Colonic mucosa (tissue), 4 donors: ENCODE data around the gene TAF8. TPM values are rescaled to one million over a fixed set of nuclear protein-coding genes. Genes with fewer than 3 reads are reported as not detected.
A peak's percentile ranks its signal among the peaks of the same experiment; 100 is the strongest.

Experiments
- DNase-seq: peaks from one replicate; pipeline ENCODE4 v3.0.0-alpha.2; 2020
- H3K27ac ChIP-seq: fragments of 200-600 bp; one replicate; pipeline ENCODE4 v1.8.0; 2021
- H3K27me3 ChIP-seq: fragments of 200-600 bp; one replicate; pipeline ENCODE4 v1.8.0; 2021
- H3K36me3 ChIP-seq: fragments of 200-600 bp; one replicate; pipeline ENCODE4 v1.8.0; 2021
- H3K4me1 ChIP-seq: fragments of 200-600 bp; one replicate; pipeline ENCODE4 v1.8.0; 2021; ENCODE audit warnings: mild to moderate bottlenecking
- H3K4me3 ChIP-seq: fragments of 200-600 bp; one replicate; pipeline ENCODE4 v1.8.0; 2021
- H3K9ac ChIP-seq, 2 donors: one replicate each; pipeline ENCODE4 v1.7.0; 2013; ENCODE audit warnings: control low read depth in 2 of 2, low read depth in 2 of 2, low read length in 2 of 2
- H3K9me3 ChIP-seq: fragments of 200-600 bp; one replicate; pipeline ENCODE4 v1.8.0; 2021
- intact Hi-C: fragments of 100-400 bp; cut with DNase I; formaldehyde crosslinking; loops from one replicate; pipeline ENCODE4 v1.14.1; 2022
- total RNA-seq, 2 donors: library from RNA; stranded (reverse); fragmentation: NEBNext Ultra II Directional in 1 of 2; extraction: Animal tissue kit (Norgen Biotek cat#: 25700) in 1 of 2; gene quantifications; one replicate each; pipeline ENCODE4 v1.2.1, GENCODE V29; 2021
- TF ChIP-seq, protein P1 (sequence below): fragments of 200-600 bp; IDR thresholded peaks from one replicate; pipeline ENCODE4 v1.8.0; 2022; ENCODE audit warnings: antibody characterized with exemption, mild to moderate bottlenecking
- donor health status: healthy.
- donor health status: DM: no; HTN: no; CAD: no.
- donor health status: DM: no; HTN: no; CAD: no.

TAF8 gene
- total RNA-seq, 2 donors from 2014 or later = 20.5 to 21.2 TPM

GRCh38 chr6:42026540-42026939 is 23.8 kb upstream of the TAF8 start:
- no peak for DNase-seq
- H3K27me3 ChIP-seq = no peaks in the 10 kb centered on the region
- H3K4me3 ChIP-seq = no peak overlapping the region
- TF ChIP-seq, protein P1, sequence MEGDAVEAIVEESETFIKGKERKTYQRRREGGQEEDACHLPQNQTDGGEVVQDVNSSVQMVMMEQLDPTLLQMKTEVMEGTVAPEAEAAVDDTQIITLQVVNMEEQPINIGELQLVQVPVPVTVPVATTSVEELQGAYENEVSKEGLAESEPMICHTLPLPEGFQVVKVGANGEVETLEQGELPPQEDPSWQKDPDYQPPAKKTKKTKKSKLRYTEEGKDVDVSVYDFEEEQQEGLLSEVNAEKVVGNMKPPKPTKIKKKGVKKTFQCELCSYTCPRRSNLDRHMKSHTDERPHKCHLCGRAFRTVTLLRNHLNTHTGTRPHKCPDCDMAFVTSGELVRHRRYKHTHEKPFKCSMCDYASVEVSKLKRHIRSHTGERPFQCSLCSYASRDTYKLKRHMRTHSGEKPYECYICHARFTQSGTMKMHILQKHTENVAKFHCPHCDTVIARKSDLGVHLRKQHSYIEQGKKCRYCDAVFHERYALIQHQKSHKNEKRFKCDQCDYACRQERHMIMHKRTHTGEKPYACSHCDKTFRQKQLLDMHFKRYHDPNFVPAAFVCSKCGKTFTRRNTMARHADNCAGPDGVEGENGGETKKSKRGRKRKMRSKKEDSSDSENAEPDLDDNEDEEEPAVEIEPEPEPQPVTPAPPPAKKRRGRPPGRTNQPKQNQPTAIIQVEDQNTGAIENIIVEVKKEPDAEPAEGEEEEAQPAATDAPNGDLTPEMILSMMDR = no peak
- no peaks in the 10 kb centered on the region for H3K9me3 ChIP-seq
- intact Hi-C loops = no loop called here
- no peak overlapping the region for H3K9ac ChIP-seq
- no peaks in the 10 kb centered on the region for H3K36me3 ChIP-seq
- no peaks in the 10 kb centered on the region for H3K4me1 ChIP-seq
- H3K27ac ChIP-seq = no peak overlapping the region

DNA sequence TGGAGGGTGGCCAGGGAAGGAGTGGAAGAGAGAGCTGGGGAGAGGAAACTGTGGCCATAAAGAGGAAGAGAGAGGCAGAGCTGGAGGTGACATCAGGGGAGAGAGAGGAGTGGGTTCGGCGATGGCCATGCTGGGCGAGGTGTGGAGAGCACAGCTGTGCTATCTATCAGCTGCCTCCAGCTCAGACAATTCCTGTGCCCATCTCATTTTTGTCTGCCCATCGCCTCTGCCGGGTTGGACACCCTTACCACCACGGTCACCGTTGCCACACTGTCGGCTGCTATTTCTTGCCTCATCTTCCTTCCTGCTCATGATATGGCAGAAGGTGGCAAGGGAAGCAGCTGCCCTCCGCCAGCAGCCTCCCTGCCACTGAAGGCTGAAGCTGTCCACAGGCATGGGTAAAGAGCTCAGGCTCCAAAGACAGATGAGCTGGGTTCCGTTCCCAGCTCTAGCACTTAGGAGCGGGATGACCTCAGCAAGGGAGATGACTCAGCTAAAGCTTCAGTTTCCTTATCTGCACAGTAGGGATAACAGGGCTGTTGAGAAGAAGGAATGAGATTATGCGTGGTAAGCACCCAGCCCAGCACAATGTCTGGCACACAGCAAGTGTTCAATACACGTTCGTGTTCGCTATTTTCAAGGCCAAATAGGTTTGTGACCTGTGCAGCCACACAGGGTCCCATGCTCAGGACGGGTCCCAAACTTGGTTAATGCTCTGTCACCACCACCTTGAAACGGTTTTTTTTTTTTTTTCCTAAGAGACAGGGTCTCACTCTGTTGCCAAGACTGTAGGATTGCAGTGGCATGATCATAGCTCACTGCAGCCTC is 21.9 kb upstream of the TAF8 start:
- Histone ChIP-seq H3K36me3 (no peaks in the 10 kb centered on the region), H3K9me3 (no peaks in the 10 kb centered on the region), H3K27me3 (no peaks in the 10 kb centered on the region), H3K4me1 (no peaks in the 10 kb centered on the region), H3K27ac (peak overlapping the region; percentile 27), H3K4me3 (no peak overlapping the region), H3K9ac (no peak overlapping the region)
- TF ChIP-seq, protein P1 = no peak
- intact Hi-C loops = no loop called here
- no peak for DNase-seq

GRCh38 chr6:42029062-42029685 is 21.1 kb upstream of the TAF8 start:
- H3K4me1 ChIP-seq = no peaks in the 10 kb centered on the region
- no peak overlapping the region for H3K4me3 ChIP-seq
- no peaks in the 10 kb centered on the region for H3K27me3 ChIP-seq
- H3K27ac ChIP-seq = no peak overlapping the region
- TF ChIP-seq, protein P1 = no peak
- no peak for DNase-seq
- no peaks in the 10 kb centered on the region for H3K36me3 ChIP-seq
- intact Hi-C loops = no loop called here
- no peaks in the 10 kb centered on the region for H3K9me3 ChIP-seq
- no peak overlapping the region for H3K9ac ChIP-seq

DNA sequence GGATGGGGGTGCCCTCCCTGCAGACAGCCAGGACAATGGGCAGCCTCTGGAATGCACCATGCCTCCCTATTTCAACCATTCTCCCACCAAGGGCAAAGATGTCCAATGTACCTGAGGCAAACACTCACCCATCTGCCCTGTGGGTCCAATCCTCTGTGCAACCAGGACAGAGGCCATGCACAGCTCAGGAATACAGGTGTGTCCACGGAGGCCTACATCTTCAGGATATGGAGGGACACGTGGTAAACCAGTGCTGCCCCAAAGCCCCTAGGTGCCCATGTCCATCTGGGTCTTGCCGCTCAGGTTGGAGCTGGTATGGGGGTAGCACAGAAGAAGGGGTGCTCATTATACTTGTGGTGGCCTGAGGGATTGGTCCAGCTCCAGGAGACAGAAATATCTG is 20.4 kb upstream of the TAF8 start:
- Histone ChIP-seq H3K36me3 (no peaks in the 10 kb centered on the region), H3K4me1 (no peaks in the 10 kb centered on the region), H3K9me3 (no peaks in the 10 kb centered on the region), H3K9ac (no peak overlapping the region), H3K4me3 (no peak overlapping the region), H3K27ac (no peak overlapping the region), H3K27me3 (no peaks in the 10 kb centered on the region)
- TF ChIP-seq, protein P1 = no peak
- intact Hi-C loops = no loop called here
- DNase-seq = no peak

- Histone ChIP-seq H3K4me3 (no peak overlapping the region), H3K27me3 (no peaks in the 10 kb centered on the region), H3K4me1 (no peaks in the 10 kb centered on the region), H3K36me3 (no peaks in the 10 kb centered on the region), H3K9me3 (no peaks in the 10 kb centered on the region), H3K9ac (no peak overlapping the region), H3K27ac (no peak overlapping the region)
- TF ChIP-seq, protein P1 = no peak
- no peak for DNase-seq
- intact Hi-C loops = no loop called here
Measured at GRCh38 chr6:42030585-42031506, 19.5 kb upstream of the TAF8 start.
